ENCODE measurements around the gene CMSS1.

The CMSS1 gene

DNA sequence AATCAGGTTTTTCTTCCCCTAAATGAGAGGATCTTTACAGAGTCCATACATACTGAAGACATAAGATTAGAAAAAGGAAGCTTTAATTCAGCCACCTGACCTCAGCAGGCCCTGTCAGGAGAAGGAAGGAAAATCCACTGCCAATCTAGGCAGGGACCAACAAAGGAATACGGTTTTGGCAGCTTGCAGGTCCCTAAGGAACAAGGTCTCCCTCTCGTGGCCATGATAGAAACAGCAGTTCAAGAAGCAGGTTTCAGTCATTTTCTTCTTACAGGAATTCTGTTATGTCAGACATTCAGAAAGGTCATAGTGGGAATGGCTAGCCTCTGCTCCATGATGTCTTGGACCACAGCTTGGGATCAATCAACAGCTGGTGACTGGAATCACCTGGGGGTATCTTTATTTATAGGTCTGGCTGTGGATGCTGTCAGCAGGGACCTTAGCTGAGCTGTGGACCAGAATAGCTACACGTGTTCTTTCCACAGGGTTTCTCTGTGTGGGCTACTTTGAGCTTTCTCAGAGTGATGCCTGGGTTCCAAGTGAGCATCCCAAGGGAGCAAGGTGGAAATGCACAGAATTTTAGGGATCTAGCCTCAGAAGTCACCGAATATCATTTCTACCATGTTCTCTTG is 9.4 kb upstream of the CMSS1 start:
- TF ChIP-seq CSDC2 (CRISPR knock-in tag; IDR thresholded peaks at IDR 0.05), result no peak
- TF ChIP-seq ESRRG (CRISPR knock-in tag; IDR thresholded peaks at IDR 0.05), result no peak
- TF ChIP-seq SNAI2 (CRISPR knock-in tag; IDR thresholded peaks at IDR 0.05), result no peak
- TF ChIP-seq OSR1 (CRISPR knock-in tag; IDR thresholded peaks at IDR 0.05), result no peak
- no peak for TF ChIP-seq ZNF70 (CRISPR knock-in tag; IDR thresholded peaks at IDR 0.05)
- no peak for TF ChIP-seq GLIS3 (CRISPR knock-in tag; IDR thresholded peaks at IDR 0.05)
- no peak for TF ChIP-seq CSRNP3 (CRISPR knock-in tag; IDR thresholded peaks at IDR 0.05)
- TF ChIP-seq ZFP30 (CRISPR knock-in tag; IDR thresholded peaks at IDR 0.05), result no peak
- TF ChIP-seq ZNF8 (CRISPR knock-in tag; IDR thresholded peaks at IDR 0.05), result no peak
- no peak for TF ChIP-seq ISL1 (CRISPR knock-in tag; IDR thresholded peaks at IDR 0.05)
- TF ChIP-seq RARB (CRISPR knock-in tag; IDR thresholded peaks at IDR 0.05), result no peak
- TF ChIP-seq CREB5 (CRISPR knock-in tag; IDR thresholded peaks at IDR 0.05; ENCODE audit: low read depth), result no peak
- TF ChIP-seq BACH2 (CRISPR knock-in tag; IDR thresholded peaks at IDR 0.05; ENCODE audit: borderline replicate concordance), result no peak
- no peak for TF ChIP-seq ZNF565 (CRISPR knock-in tag; conservative IDR thresholded peaks at IDR 0.05; ENCODE audit: low read depth)
- peak; percentile 68 for ATAC-seq

GRCh38 chr3:99809565-99809964 is 8.1 kb upstream of the CMSS1 start:
- ATAC-seq, result no peak
- no peak for TF ChIP-seq BACH2 (CRISPR knock-in tag; IDR thresholded peaks at IDR 0.05; ENCODE audit: borderline replicate concordance)
- TF ChIP-seq ARNTL (CRISPR knock-in tag; IDR thresholded peaks at IDR 0.05; ENCODE audit: borderline replicate concordance, low read depth), result no peak
- no peak for TF ChIP-seq ZC3H10 (CRISPR knock-in tag; IDR thresholded peaks at IDR 0.05)
- TF ChIP-seq ESRRG (CRISPR knock-in tag; IDR thresholded peaks at IDR 0.05), result no peak
- no peak for TF ChIP-seq CREB5 (CRISPR knock-in tag; IDR thresholded peaks at IDR 0.05; ENCODE audit: low read depth)
- TF ChIP-seq, protein P1, sequence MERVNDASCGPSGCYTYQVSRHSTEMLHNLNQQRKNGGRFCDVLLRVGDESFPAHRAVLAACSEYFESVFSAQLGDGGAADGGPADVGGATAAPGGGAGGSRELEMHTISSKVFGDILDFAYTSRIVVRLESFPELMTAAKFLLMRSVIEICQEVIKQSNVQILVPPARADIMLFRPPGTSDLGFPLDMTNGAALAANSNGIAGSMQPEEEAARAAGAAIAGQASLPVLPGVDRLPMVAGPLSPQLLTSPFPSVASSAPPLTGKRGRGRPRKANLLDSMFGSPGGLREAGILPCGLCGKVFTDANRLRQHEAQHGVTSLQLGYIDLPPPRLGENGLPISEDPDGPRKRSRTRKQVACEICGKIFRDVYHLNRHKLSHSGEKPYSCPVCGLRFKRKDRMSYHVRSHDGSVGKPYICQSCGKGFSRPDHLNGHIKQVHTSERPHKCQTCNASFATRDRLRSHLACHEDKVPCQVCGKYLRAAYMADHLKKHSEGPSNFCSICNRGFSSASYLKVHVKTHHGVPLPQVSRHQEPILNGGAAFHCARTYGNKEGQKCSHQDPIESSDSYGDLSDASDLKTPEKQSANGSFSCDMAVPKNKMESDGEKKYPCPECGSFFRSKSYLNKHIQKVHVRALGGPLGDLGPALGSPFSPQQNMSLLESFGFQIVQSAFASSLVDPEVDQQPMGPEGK (CRISPR knock-in tag; IDR thresholded peaks at IDR 0.05; ENCODE audit: borderline replicate concordance), result no peak

DNA sequence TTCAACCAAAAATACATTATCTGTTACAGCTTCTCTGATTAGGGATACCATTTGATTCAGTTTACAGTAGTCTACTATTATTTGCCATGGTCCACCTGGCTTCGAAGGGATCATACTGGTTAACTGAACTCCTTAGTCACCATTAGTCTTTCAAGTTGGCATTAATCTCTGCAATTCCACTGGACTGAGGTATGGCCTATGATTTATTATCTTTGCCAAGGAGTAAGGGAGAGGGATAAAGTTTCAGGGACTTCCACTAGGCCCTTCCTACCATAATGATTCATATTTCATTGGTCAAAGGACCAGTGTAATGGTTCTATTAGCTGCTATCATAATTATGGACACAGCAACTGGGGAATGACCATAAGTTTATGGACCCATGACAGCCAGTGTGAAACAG is 7.3 kb upstream of the CMSS1 start:
- no peak for TF ChIP-seq ZNF565 (CRISPR knock-in tag; conservative IDR thresholded peaks at IDR 0.05; ENCODE audit: low read depth)
- TF ChIP-seq ZNF8 (CRISPR knock-in tag; IDR thresholded peaks at IDR 0.05), result no peak
- TF ChIP-seq ZFP30 (CRISPR knock-in tag; IDR thresholded peaks at IDR 0.05), result no peak
- no peak for TF ChIP-seq ZFP3 (CRISPR knock-in tag; IDR thresholded peaks at IDR 0.05)
- no peak for TF ChIP-seq SNAI2 (CRISPR knock-in tag; IDR thresholded peaks at IDR 0.05)
- no peak for TF ChIP-seq GLIS3 (CRISPR knock-in tag; IDR thresholded peaks at IDR 0.05)
- TF ChIP-seq, protein P1 (CRISPR knock-in tag; IDR thresholded peaks at IDR 0.05; ENCODE audit: borderline replicate concordance), result no peak
- TF ChIP-seq TCF4 (CRISPR knock-in tag; IDR thresholded peaks at IDR 0.05; ENCODE audit: borderline replicate concordance), result no peak
- no peak for TF ChIP-seq TOX (CRISPR knock-in tag; IDR thresholded peaks at IDR 0.05; ENCODE audit: borderline replicate concordance)
- TF ChIP-seq OSR1 (CRISPR knock-in tag; IDR thresholded peaks at IDR 0.05), result no peak
- no peak for TF ChIP-seq ZNF70 (CRISPR knock-in tag; IDR thresholded peaks at IDR 0.05)
- no peak for TF ChIP-seq RARB (CRISPR knock-in tag; IDR thresholded peaks at IDR 0.05)
- ATAC-seq, result no peak

DNA sequence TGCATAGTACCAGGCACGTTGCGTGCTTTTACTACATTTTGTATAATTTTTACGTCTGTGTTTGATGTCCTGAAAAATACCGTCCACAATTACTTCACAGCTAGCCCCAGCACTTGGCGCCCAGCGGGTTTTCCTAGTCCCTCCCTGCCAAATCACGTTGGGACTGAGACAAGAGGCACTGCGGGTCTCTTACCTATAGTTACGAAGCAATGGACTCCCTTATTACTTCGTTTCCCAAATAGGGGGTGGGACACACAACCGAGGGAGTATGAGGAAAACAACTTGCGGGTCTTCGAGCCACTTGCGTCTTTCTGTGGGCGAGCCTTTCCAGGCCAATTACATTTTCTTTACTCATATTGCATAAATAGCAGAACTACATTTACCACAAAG is 620 bp upstream of the CMSS1 start:
- ATAC-seq, result peak; percentile 10

More for the DNA sequence above, 620 bp upstream of the CMSS1 start:
- TF ChIP-seq PPARA (CRISPR knock-in tag; IDR thresholded peaks at IDR 0.05; ENCODE audit: borderline replicate concordance), result no peak
- TF ChIP-seq BACH2 (CRISPR knock-in tag; IDR thresholded peaks at IDR 0.05; ENCODE audit: borderline replicate concordance), result no peak
- no peak for TF ChIP-seq ZNF70 (CRISPR knock-in tag; IDR thresholded peaks at IDR 0.05)
- TF ChIP-seq CSDC2 (CRISPR knock-in tag; IDR thresholded peaks at IDR 0.05), result no peak

All from SK-N-SH treated with all-trans-retinoic acid at 6 μM for 48 hours (cell line).